HepG2 (cell line): ENCODE results near the gene KLHDC1. TPM values are rescaled to one million over a fixed set of nuclear protein-coding genes. Genes with fewer than 3 reads are reported as not detected.
"Not testable (repeated sequence)": the region's sequence is repeated elsewhere in the genome, so short reads cannot be mapped to it uniquely, and the experiment has no call there.

Source experiments
- ATAC-seq: fragments of 200-7000 bp; cut with Tn5 transposase; 3 replicates; pipeline ENCODE4 v1.9.1; 2020; ENCODE audit warnings: mild to moderate bottlenecking, moderate library complexity
- BruUV-seq: library from RNA; stranded (reverse); fragments of 400-500 nt; replicated peaks from 2 replicates; lab custom pipeline; 2021; lab: Mats Ljungman, UMichigan
- CTCF ChIA-PET: fragments of 300-600 bp; formaldehyde crosslinking; extraction: SDS; loops from one replicate; lab custom pipeline; 2021; ENCODE audit warnings: low total read pairs, inconsistent platforms, low intra/inter-chr PET ratio; lab: Yijun Ruan, JAX
- POLR2A ChIA-PET: fragments of 350-600 bp; sonication (Branson Sonifier 250); formaldehyde crosslinking; loops from one replicate; lab custom pipeline; 2020; ENCODE audit warnings: antibody characterized with exemption, inconsistent platforms; lab: Yijun Ruan, JAX
- DNase-seq: peaks from one replicate; pipeline ENCODE4 v3.0.0-alpha.2; 2015; ENCODE audit warnings: low spot score
- FAIRE-seq: peaks from 3 replicates; lab custom pipeline; 2011; peaks lifted over from hg19 to GRCh38; lab: Jason Lieb, UNC
- H2AFZ ChIP-seq: one replicate; pipeline ENCODE4 v1.6.1; 2011; ENCODE audit warnings: low read length, inconsistent platforms
- H3K27ac ChIP-seq: fragments of 300-600 bp; 3 replicates; pipeline ENCODE4 v1.8.0; 2011; ENCODE audit warnings: mixed run types, mild to moderate bottlenecking, mixed read lengths, low read length, inconsistent platforms; ENCODE audit not compliant: insufficient read depth; ENCODE audit errors: extremely low read length
- H3K27me3 ChIP-seq, 2 experiments: fragments of 200-600 bp in 1 of 2; 2 replicates in 1 of 2; 3 replicates in 1 of 2; pipeline versions ENCODE4 v1.6.0 to v1.8.0; 2011; ENCODE audit warnings: low read length in 2 of 2, mild to moderate bottlenecking in 2 of 2, moderate library complexity in 2 of 2, inconsistent platforms in 1 of 2; ENCODE audit not compliant: insufficient read depth in 2 of 2, control insufficient read depth in 1 of 2
- H3K36me3 ChIP-seq, 2 experiments: fragments of 200-600 bp in 1 of 2; replicated peaks in 1 of 2; 2 replicates in 1 of 2; 3 replicates in 1 of 2; pipeline versions ENCODE4 v1.5.1 to v1.8.0; 2011; ENCODE audit warnings: low read length in 2 of 2, inconsistent platforms in 1 of 2; ENCODE audit not compliant: insufficient read depth in 2 of 2, control insufficient read depth in 1 of 2
- H3K4me1 ChIP-seq: 2 replicates; pipeline ENCODE4 v1.5.1; 2012; ENCODE audit warnings: low read length, inconsistent platforms; ENCODE audit not compliant: insufficient read depth
- H3K4me2 ChIP-seq: 2 replicates; pipeline ENCODE4 v1.6.0; 2011; ENCODE audit warnings: low read depth, low read length, inconsistent platforms
- H3K4me3 ChIP-seq, 3 experiments: fragments of 200-600 bp in 1 of 3; sonication (generic), shearing (Covaris generic) in 1 of 3; replicated peaks in 1 of 3; 2 replicates each; pipeline ENCODE4 v1.5.1; 2011 to 2016; ENCODE audit warnings: low read length in 3 of 3, inconsistent platforms in 2 of 3, low read depth in 2 of 3, mild to moderate bottlenecking in 2 of 3, control low read depth in 1 of 3, mixed read lengths in 1 of 3; ENCODE audit not compliant: insufficient read depth in 1 of 3
- H3K79me2 ChIP-seq: one replicate; pipeline ENCODE4 v1.6.1; 2011; ENCODE audit warnings: low read length, inconsistent platforms; ENCODE audit not compliant: insufficient read depth
- H3K9ac ChIP-seq: 2 replicates; pipeline ENCODE4 v1.6.0; 2011; ENCODE audit warnings: mild to moderate bottlenecking, low read depth, low read length, inconsistent platforms; ENCODE audit not compliant: insufficient read depth
- H3K9me3 ChIP-seq: 2 replicates; pipeline ENCODE4 v1.5.1; 2012; ENCODE audit warnings: mild to moderate bottlenecking, low read length
- H4K20me1 ChIP-seq: 2 replicates; pipeline ENCODE4 v1.6.0; 2011; ENCODE audit warnings: inconsistent platforms, mild to moderate bottlenecking, low read length, moderate library complexity; ENCODE audit not compliant: insufficient read depth
- PRPF4 ChIP-seq: fragments of 200-400 bp; formaldehyde crosslinking; IDR thresholded peaks from 2 replicates; pipeline ENCODE4 v1.6.1; 2016; ENCODE audit warnings: low read length, low read depth; ENCODE audit not compliant: poor library complexity, severe bottlenecking
- RBFOX2 ChIP-seq: fragments of 200-400 bp; formaldehyde crosslinking; IDR thresholded peaks from 2 replicates; pipeline ENCODE4 v1.6.1; 2017; ENCODE audit warnings: low read depth, mild to moderate bottlenecking, low read length
- ZBTB3 ChIP-seq: sonication (generic); formaldehyde crosslinking; IDR thresholded peaks from 2 replicates; pipeline ENCODE4 v1.4.0; 2020; ENCODE audit warnings: low read depth, mild to moderate bottlenecking, moderate library complexity, missing genetic modification reagents, borderline replicate concordance
- ZBTB38 ChIP-seq: sonication (generic); formaldehyde crosslinking; IDR thresholded peaks from 2 replicates; pipeline ENCODE4 v1.5.1; 2020; ENCODE audit warnings: mild to moderate bottlenecking, missing genetic modification reagents
- ZNF280D ChIP-seq: sonication (generic); formaldehyde crosslinking; IDR thresholded peaks from 2 replicates; pipeline ENCODE4 v1.5.1; 2020; ENCODE audit warnings: mild to moderate bottlenecking, missing genetic modification reagents
- WGBS: methylation state at CpG from one replicate; pipeline ENCODE4 v1.1.6; 2017; ENCODE audit warnings: low lambda C conversion rate; 5-methylcytosine and 5-hydroxymethylcytosine counted together
- in situ Hi-C: cut with HindIII; loops from 2 replicates; pipeline ENCODE4 v1.10.0; 2017; ENCODE audit warnings: low pct_unique_long_range_greater_than_20kb; ENCODE audit not compliant: extremely low pct_ligation_motif_present
- intact Hi-C: fragments of 100-400 bp; cut with micrococcal nuclease; formaldehyde crosslinking; loops from one replicate; pipeline ENCODE4 v1.10.0; 2022; ENCODE audit not compliant: unreplicated experiment
- polyA plus RNA-seq, 8 experiments: library from polyadenylated mRNA; depleted of rRNA in 3 of 8; stranded (reverse) in 7 of 8; unstranded in 1 of 8; fragments of >200 nt; fragmentation: Illumina TruSeq in 4 of 8; extraction: Trizol in 4 of 8; gene quantifications; 2 replicates each; pipeline versions ENCODE4 v1.2.1 to v1.2.3, GENCODE V29; 2011 to 2016; ENCODE audit warnings: low read depth in 4 of 8, missing spikeins in 1 of 8, mixed read lengths in 1 of 8; ENCODE audit not compliant: insufficient read depth in 1 of 8
- total RNA-seq, 5 experiments: library from RNA; depleted of rRNA; stranded (reverse); fragments of >200 nt; fragmentation: Illumina TruSeq; extraction: Trizol; gene quantifications; 2 replicates each; pipeline ENCODE4 v1.2.3, GENCODE V29; 2016; ENCODE audit warnings: low read depth in 1 of 5

KLHDC1 gene
- total and polyA plus RNA-seq, 2 of the 13 experiments (the other 11 are each of a cell fraction or from before 2014, with no cell fraction given): 0.11 TPM; not detected in 1

- ATAC-seq, DNase-seq, H3K27me3 ChIP-seq, in situ Hi-C loops, FAIRE-seq, H3K9me3 ChIP-seq: not testable (repeated sequence)
- peak overlapping the region; percentile 99 for H3K27ac ChIP-seq
- H3K79me2 ChIP-seq: peaks cover 41% of the 10 kb centered on the region
- TF ChIP-seq ZBTB3 (CRISPR knock-in tag): 0 out of 2 replicates have a peak, but pooled peaks have one; percentile 36
- peak; percentile 75 for TF ChIP-seq PRPF4
- TF ChIP-seq ZBTB38: peak; percentile 84
- TF ChIP-seq, all 625 proteins: peak for 3; not testable (repeated sequence) for 622
- H3K9ac ChIP-seq, H2AFZ ChIP-seq, H4K20me1 ChIP-seq, BruUV-seq, CTCF ChIA-PET: not testable (repeated sequence)
- WGBS: 62% methylated on average over 10 of the region's 10 CpGs
- peak overlapping the region; percentile 99 for H3K4me2 ChIP-seq
- POLR2A ChIA-PET: interaction anchor here (0.5 to 6.5 kb wide), 8 partner anchors 10 to 152 kb away, joined by 3 to 76 read pairs (median 21); partner anchors contain the start of genes DNAAF2, KLHDC1, MGAT2 and NEMF
- intact Hi-C loops: loop anchor here (2.0 kb wide), 1 partner anchor 51 kb away; no protein-coding TSS in a partner anchor
- H3K4me1 ChIP-seq: peaks cover 37% of the 10 kb centered on the region
- H3K36me3 ChIP-seq: peaks cover 4 to 28% of the 10 kb centered on the region in 2 experiments
- H3K4me3 ChIP-seq: peak overlapping the region in 1 of 3 experiments; percentile 99; a peak in 1 of 6 replicates
Measured at GRCh38 chr14:49771691-49772090, 78.8 kb downstream of the KLHDC1 start.

DNA sequence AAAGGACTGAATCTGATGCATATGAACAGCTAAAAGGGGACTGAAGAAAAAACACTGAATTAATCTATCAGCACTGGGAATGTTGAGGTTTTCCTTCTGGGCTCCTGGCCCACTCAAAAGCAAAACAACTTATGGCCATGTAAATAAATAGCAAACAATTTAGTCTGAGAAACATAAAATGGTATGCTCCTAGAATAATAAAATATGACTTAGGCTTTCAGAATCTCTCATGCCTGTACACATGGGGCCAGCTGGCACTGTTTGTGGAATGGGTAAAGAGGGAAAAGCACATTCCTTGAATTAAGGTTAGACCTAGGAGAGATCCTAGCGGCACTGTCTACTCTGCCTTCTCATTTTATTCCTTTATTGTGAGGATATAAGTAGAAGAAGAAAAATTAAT is 81.2 kb downstream of the KLHDC1 start:
- Histone ChIP-seq H3K27me3 (no peaks in the 10 kb centered on the region), H3K79me2 (peaks cover 30% of the 10 kb centered on the region), H3K36me3 (peaks cover 6 to 44% of the 10 kb centered on the region in 2 experiments), H3K4me2 (no peak overlapping the region), H3K9me3 (no peaks in the 10 kb centered on the region), H4K20me1 (no peaks in the 10 kb centered on the region), H3K4me3 (no peak overlapping the region), H2AFZ (no peak overlapping the region), H3K4me1 (peaks cover 33% of the 10 kb centered on the region), H3K27ac (no peak overlapping the region), H3K9ac (no peak overlapping the region)
- in situ Hi-C loops (no loop called here), intact Hi-C loops (no loop called here)
- WGBS: 96% methylated on average over 1 of the region's 1 CpG
- FAIRE-seq: no peak
- ChIA-PET POLR2A (no interaction called here), CTCF (no interaction called here)
- DNase-seq: no peak
- BruUV-seq: no TSS peak
- no peak for TF ChIP-seq ZNF280D (CRISPR knock-in tag)
- 0 out of 2 replicates have a peak, but pooled peaks have one; percentile 18 for TF ChIP-seq RBFOX2
- ATAC-seq: no peak
